H1 (cell line): ENCODE results near the gene NPY1R. TPM values are rescaled to one million over a fixed set of nuclear protein-coding genes. Genes with fewer than 3 reads are reported as not detected.

Source experiments
- CTCF ChIA-PET: fragments of 300-600 bp; sonication (Branson Sonifier 250); formaldehyde crosslinking; loops from one replicate; lab custom pipeline; 2021; ENCODE audit not compliant: partially characterized antibody; lab: Charles Lee
- POLR2A ChIA-PET: fragments of 300-600 bp; sonication (Branson Sonifier 250); formaldehyde crosslinking; loops from one replicate; lab custom pipeline; 2021; ENCODE audit warnings: inconsistent platforms; ENCODE audit not compliant: partially characterized antibody; lab: Charles Lee
- DNase-seq, 2 experiments: peaks; one replicate each; pipeline versions ENCODE4 v3.0.0 to v3.0.0-alpha.2; 2010 to 2022; ENCODE audit warnings: low spot score in 2 of 2, low read depth in 1 of 2, mixed read lengths in 1 of 2
- FAIRE-seq: peaks from 2 replicates; lab custom pipeline; 2011; peaks lifted over from hg19 to GRCh38; lab: Jason Lieb, UNC
- H2AFZ ChIP-seq: 2 replicates; pipeline ENCODE4 v1.8.1; 2012; ENCODE audit warnings: low read length, inconsistent platforms
- H2AK5ac ChIP-seq: 2 replicates; pipeline ENCODE4 v1.6.1; 2013; ENCODE audit warnings: low read depth, low read length
- H2BK120ac ChIP-seq: replicated peaks from 2 replicates; pipeline ENCODE3; 2013; ENCODE audit warnings: low read depth, low read length, inconsistent platforms
- H2BK12ac ChIP-seq: 2 replicates; pipeline ENCODE4 v1.6.1; 2013; ENCODE audit warnings: low read depth, low read length
- H2BK15ac ChIP-seq: 2 replicates; pipeline ENCODE4 v1.6.1; 2013; ENCODE audit warnings: low read length
- H2BK20ac ChIP-seq: 2 replicates; pipeline ENCODE4 v1.6.1; 2013; ENCODE audit warnings: low read length
- H2BK5ac ChIP-seq: 2 replicates; pipeline ENCODE4 v1.6.1; 2013; ENCODE audit warnings: low read depth, low read length
- H3K14ac ChIP-seq: 2 replicates; pipeline ENCODE4 v1.6.1; 2013; ENCODE audit warnings: inconsistent platforms; ENCODE audit not compliant: insufficient read length
- H3K18ac ChIP-seq: 2 replicates; pipeline ENCODE4 v1.6.1; 2013; ENCODE audit warnings: low read length; ENCODE audit errors: extremely low read depth
- H3K23ac ChIP-seq: 2 replicates; pipeline ENCODE4 v1.6.1; 2013; ENCODE audit warnings: inconsistent platforms; ENCODE audit not compliant: insufficient read length
- H3K23me2 ChIP-seq: 2 replicates; pipeline ENCODE4 v1.6.1; 2013; ENCODE audit warnings: low read depth, low read length
- H3K27ac ChIP-seq: 2 replicates; pipeline ENCODE4 v1.6.1; 2011; ENCODE audit warnings: low read depth, low read length, inconsistent platforms
- H3K27me3 ChIP-seq, 4 experiments: replicated peaks in 1 of 4; 1 replicate in 1 of 4; 2 replicates in 3 of 4; pipeline versions ENCODE4 v1.6.1 to v1.8.1; 2011 to 2013; ENCODE audit warnings: low read length in 3 of 4, mild to moderate bottlenecking in 3 of 4, inconsistent platforms in 2 of 4, mixed read lengths in 2 of 4, moderate library complexity in 1 of 4; ENCODE audit not compliant: control insufficient read depth in 3 of 4, insufficient read depth in 3 of 4; ENCODE audit errors: extremely low read depth in 1 of 4
- H3K36me3 ChIP-seq, 4 experiments: 2 replicates each; pipeline versions ENCODE4 v1.6.1 to v1.8.1; 2011 to 2013; ENCODE audit warnings: mild to moderate bottlenecking in 4 of 4, low read length in 3 of 4, moderate library complexity in 2 of 4, control low read depth in 1 of 4, inconsistent platforms in 1 of 4; ENCODE audit not compliant: insufficient read depth in 4 of 4, control insufficient read depth in 2 of 4
- H3K4ac ChIP-seq: replicated peaks from 2 replicates; pipeline ENCODE3; 2013; ENCODE audit warnings: low read length, low read depth, mixed read lengths, inconsistent platforms; ENCODE audit not compliant: insufficient read length
- H3K4me1 ChIP-seq, 4 experiments: replicated peaks in 1 of 4; 1 replicate in 1 of 4; 2 replicates in 3 of 4; pipeline versions ENCODE4 v1.6.1 to v1.8.1; 2011 to 2013; ENCODE audit warnings: low read length in 3 of 4, inconsistent platforms in 2 of 4, mixed read lengths in 1 of 4; ENCODE audit not compliant: insufficient read depth in 4 of 4, control insufficient read depth in 3 of 4
- H3K4me2 ChIP-seq, 2 experiments: 2 replicates each; pipeline versions ENCODE4 v1.6.1 to v1.8.1; 2011 to 2013; ENCODE audit warnings: low read depth in 2 of 2, low read length in 2 of 2, control low read depth in 1 of 2, inconsistent platforms in 1 of 2, mild to moderate bottlenecking in 1 of 2; ENCODE audit not compliant: insufficient read depth in 1 of 2
- H3K4me3 ChIP-seq, 4 experiments: fragments of 200-600, 300-600 bp in 1 of 4; sonication (generic), shearing (Covaris generic), sonication (Bioruptor Twin) in 1 of 4; 2 replicates each; pipeline versions ENCODE4 v1.5.1 to v1.8.1; 2011 to 2016; ENCODE audit warnings: low read length in 4 of 4, low read depth in 3 of 4, control low read depth in 2 of 4, inconsistent platforms in 2 of 4, mild to moderate bottlenecking in 2 of 4, mixed read lengths in 1 of 4, moderate library complexity in 1 of 4; ENCODE audit not compliant: insufficient read depth in 2 of 4; ENCODE audit errors: extremely low read depth in 1 of 4
- H3K56ac ChIP-seq: replicated peaks from 2 replicates; pipeline ENCODE3; 2013; ENCODE audit warnings: low read depth, mild to moderate bottlenecking, mixed read lengths, low read length, inconsistent platforms; ENCODE audit not compliant: insufficient read length
- H3K79me1 ChIP-seq: 2 replicates; pipeline ENCODE4 v1.6.1; 2013; ENCODE audit warnings: low read depth, low read length, control low read depth
- H3K79me2 ChIP-seq, 2 experiments: 2 replicates each; pipeline versions ENCODE4 v1.6.1 to v1.8.1; 2012 to 2013; ENCODE audit warnings: low read length in 2 of 2, mild to moderate bottlenecking in 2 of 2, inconsistent platforms in 1 of 2; ENCODE audit not compliant: insufficient read depth in 2 of 2, control insufficient read depth in 1 of 2
- H3K9ac ChIP-seq, 4 experiments: replicated peaks in 1 of 4; 1 replicate in 1 of 4; 2 replicates in 3 of 4; pipeline versions ENCODE4 v1.6.1 to v1.8.1; 2011 to 2013; ENCODE audit warnings: low read depth in 3 of 4, low read length in 3 of 4, control low read depth in 2 of 4, mild to moderate bottlenecking in 2 of 4, moderate library complexity in 2 of 4, inconsistent platforms in 1 of 4; ENCODE audit errors: extremely low read depth in 1 of 4
- H3K9me3 ChIP-seq, 2 experiments: 2 replicates each; pipeline versions ENCODE4 v1.6.1 to v1.8.1; 2012 to 2013; ENCODE audit warnings: mild to moderate bottlenecking in 2 of 2, moderate library complexity in 2 of 2, control low read depth in 1 of 2, inconsistent platforms in 1 of 2, low read depth in 1 of 2, low read length in 1 of 2, mixed read lengths in 1 of 2; ENCODE audit not compliant: insufficient read depth in 2 of 2
- H4K20me1 ChIP-seq, 2 experiments: replicated peaks in 1 of 2; 2 replicates each; pipeline versions ENCODE3 to v1.8.1; 2011 to 2013; ENCODE audit warnings: inconsistent platforms in 2 of 2, low read length in 2 of 2, mild to moderate bottlenecking in 1 of 2; ENCODE audit not compliant: insufficient read depth in 2 of 2, control insufficient read depth in 1 of 2
- H4K5ac ChIP-seq: 2 replicates; pipeline ENCODE4 v1.6.1; 2013; ENCODE audit warnings: low read length, low read depth, mixed read lengths, inconsistent platforms; ENCODE audit not compliant: insufficient read length
- H4K8ac ChIP-seq: 2 replicates; pipeline ENCODE4 v1.8.0; 2013; ENCODE audit warnings: mild to moderate bottlenecking, moderate library complexity, low read length, inconsistent platforms; ENCODE audit not compliant: insufficient read depth; ENCODE audit errors: extremely low read depth
- H4K91ac ChIP-seq: replicated peaks from 2 replicates; pipeline ENCODE3; 2013; ENCODE audit warnings: low read length, mixed read lengths, inconsistent platforms; ENCODE audit not compliant: insufficient read length
- ATF2 ChIP-seq: IDR thresholded peaks from 2 replicates; pipeline ENCODE4 v1.6.1; 2012; ENCODE audit warnings: low read length, inconsistent platforms
- ATF3 ChIP-seq: IDR thresholded peaks from 2 replicates; pipeline ENCODE4 v1.6.1; 2011; ENCODE audit warnings: low read depth, mild to moderate bottlenecking, low read length; ENCODE audit not compliant: insufficient read depth
- EGR1 ChIP-seq: IDR thresholded peaks from 2 replicates; pipeline ENCODE4 v1.6.1; 2011; ENCODE audit warnings: low read depth, low read length, borderline replicate concordance
- JUND ChIP-seq: IDR thresholded peaks from 2 replicates; pipeline ENCODE4 v1.6.1; 2011; ENCODE audit warnings: mild to moderate bottlenecking, improper control_type of control experiment, low read length
- POU5F1 ChIP-seq: IDR thresholded peaks from 2 replicates; pipeline ENCODE4 v1.6.1; 2011; ENCODE audit warnings: low read depth, mild to moderate bottlenecking, low read length, moderate library complexity
- RFX5 ChIP-seq: IDR thresholded peaks from 2 replicates; pipeline ENCODE4 v1.6.1; 2011; ENCODE audit warnings: low read depth, low read length, improper control_type of control experiment, borderline replicate concordance
- SP1 ChIP-seq: IDR thresholded peaks from 2 replicates; pipeline ENCODE4 v1.6.1; 2011; ENCODE audit warnings: low read depth, low read length
- SP4 ChIP-seq: IDR thresholded peaks from 2 replicates; pipeline ENCODE4 v1.6.1; 2012; ENCODE audit warnings: low read length, inconsistent platforms
- TEAD4 ChIP-seq: IDR thresholded peaks from 2 replicates; pipeline ENCODE4 v1.6.1; 2012; ENCODE audit warnings: low read depth, low read length, inconsistent platforms, mixed read lengths
- ZNF274 ChIP-seq: IDR thresholded peaks from 2 replicates; pipeline ENCODE4 v1.7.0; 2012; ENCODE audit warnings: low read length, borderline replicate concordance; ENCODE audit errors: extremely low read depth
- WGBS, 2 experiments: shearing (Covaris generic) in 1 of 2; methylation state at CpG; one replicate each; pipeline versions ENCODE4 v1.1.6 to v1.1.7; 2013 to 2015; ENCODE audit warnings: low lambda C conversion rate in 2 of 2, mixed read lengths in 2 of 2, inconsistent platforms in 1 of 2, low coverage in 1 of 2, missing lambda C conversion rate in 1 of 2; ENCODE audit not compliant: insufficient replicate concordance in 2 of 2, insufficient coverage in 1 of 2, insufficient read length in 1 of 2; ENCODE audit errors: extremely low coverage in 1 of 2, missing lambda C conversion rate in 1 of 2; 5-methylcytosine and 5-hydroxymethylcytosine counted together
- polyA plus RNA-seq, 7 experiments: library from polyadenylated mRNA; depleted of rRNA in 3 of 7; stranded (reverse) in 5 of 7; unstranded in 2 of 7; fragments of >200 nt in 5 of 7; fragments of 200-250 nt in 2 of 7; gene quantifications; 1 replicate in 5 of 7; 2 replicates in 1 of 7; 4 replicates in 1 of 7; pipeline versions ENCODE4 v1.2.1 to v1.2.3, GENCODE V29; 2011 to 2013; ENCODE audit warnings: missing spikeins in 2 of 7, mixed read lengths in 2 of 7
- total RNA-seq: library from RNA; stranded (reverse); fragmentation: NEBNext Ultra II Directional; extraction: Animal tissue kit (Norgen Biotek cat#: 25700); gene quantifications from 2 replicates; pipeline ENCODE4 v1.2.1, GENCODE V29; 2021

Gene NPY1R
- total and polyA plus RNA-seq, 2 of the 8 experiments (the other 6 are each of a cell fraction or from before 2014, with no cell fraction given), result 5.9 to 6.3 TPM

- no peaks in the 10 kb centered on the region for H3K79me2 ChIP-seq
- H3K14ac ChIP-seq, result no peak overlapping the region
- TF ChIP-seq ATF3 (no peak), SP4 (no peak), ZNF274 (no peak), SP1 (no peak), JUND (no peak), EGR1 (no peak), TEAD4 (no peak), RFX5 (no peak), ATF2 (no peak), POU5F1 (no peak)
- H4K20me1 ChIP-seq, result no peaks in the 10 kb centered on the region
- H3K27me3 ChIP-seq, result no peaks in the 10 kb centered on the region
- no peak overlapping the region for H2BK12ac ChIP-seq
- ChIA-PET POLR2A (no interaction called here), CTCF (no interaction called here)
- no peak overlapping the region for H2BK20ac ChIP-seq
- no peak overlapping the region for H2AK5ac ChIP-seq
- no peaks in the 10 kb centered on the region for H3K9me3 ChIP-seq
- FAIRE-seq, result no peak
- no peak for DNase-seq
- no peak overlapping the region for H4K91ac ChIP-seq
- H3K4me2 ChIP-seq, result no peak overlapping the region
- H3K9ac ChIP-seq, result no peak overlapping the region
- no peak overlapping the region for H3K4me3 ChIP-seq
- no peak overlapping the region for H3K56ac ChIP-seq
- no peaks in the 10 kb centered on the region for H3K23me2 ChIP-seq
- H4K8ac ChIP-seq, result no peak overlapping the region
- H2BK5ac ChIP-seq, result no peak overlapping the region
- H4K5ac ChIP-seq, result no peak overlapping the region
- 61% methylated on average over 3 of the region's 3 CpGs; no CpG with 5 or more reads in 1 of the 2 experiments for WGBS, 2 experiments
- no peak overlapping the region for H3K23ac ChIP-seq
- no peak overlapping the region for H2BK15ac ChIP-seq
- no peak overlapping the region for H3K27ac ChIP-seq
- no peaks in the 10 kb centered on the region for H3K36me3 ChIP-seq
- H2AFZ ChIP-seq, result no peak overlapping the region
- no peaks in the 10 kb centered on the region for H3K4me1 ChIP-seq
- H3K79me1 ChIP-seq, result no peaks in the 10 kb centered on the region
- H2BK120ac ChIP-seq, result no peak overlapping the region
- H3K4ac ChIP-seq, result no peak overlapping the region
- no peak overlapping the region for H3K18ac ChIP-seq
Observed at GRCh38 chr4:163280703-163281519, 51.5 kb downstream of the NPY1R start.
